ENCODE results near the gene DOCK6.

DOCK6 gene

DNA sequence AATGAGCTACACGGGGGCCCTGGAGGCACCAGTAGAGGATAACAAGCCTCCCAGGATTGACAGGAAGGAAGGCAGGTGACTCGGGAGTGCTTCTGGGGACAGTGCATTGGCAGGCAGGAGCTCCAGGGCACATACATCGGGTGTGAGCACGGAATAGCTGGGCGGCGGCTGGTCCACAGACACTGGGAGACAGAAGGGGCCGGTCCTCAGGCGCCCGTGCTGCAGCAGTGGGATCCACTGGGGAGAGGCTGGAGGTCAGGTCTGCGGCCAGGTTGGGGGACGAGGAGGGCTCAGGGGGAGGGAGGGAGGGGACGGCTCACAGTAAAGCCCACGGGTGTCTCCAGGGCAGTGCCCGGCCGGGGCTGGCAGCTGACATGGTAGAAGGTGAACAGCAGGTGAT is 25.0 kb downstream of the DOCK6 start:
- WGBS (ENCODE audit: insufficient coverage, insufficient read length): no CpG with 5 or more reads among the region's 15 CpGs
- H3K4me3 ChIP-seq (ENCODE audit: low read length): no peak overlapping the region
- H3K27ac ChIP-seq (ENCODE audit: low read length): no peak overlapping the region
- no peaks in the 10 kb centered on the region for H3K27me3 ChIP-seq (ENCODE audit: control insufficient read depth, insufficient read depth, low read length)
- no peak for DNase-seq (ENCODE audit: low read depth, low spot score)
- no peaks in the 10 kb centered on the region for H3K9me3 ChIP-seq (ENCODE audit: control insufficient read depth, insufficient read depth, low read length)
- H3K4me1 ChIP-seq (ENCODE audit: control insufficient read depth, insufficient read depth, low read length): 0 out of 2 replicates have a peak, but pooled peaks cover 2% of the 10 kb centered on the region
- H3K36me3 ChIP-seq (ENCODE audit: control insufficient read depth, insufficient read depth, low read length): peaks cover 12% of the 10 kb centered on the region; the same call in 1 of the 2 replicates

- Histone ChIP-seq H3K36me3 (ENCODE audit: control insufficient read depth, insufficient read depth, low read length) (peaks cover 12% of the 10 kb centered on the region; the same call in 1 of the 2 replicates), H3K27me3 (ENCODE audit: control insufficient read depth, insufficient read depth, low read length) (no peaks in the 10 kb centered on the region), H3K4me1 (ENCODE audit: control insufficient read depth, insufficient read depth, low read length) (0 out of 2 replicates have a peak, but pooled peaks cover 2% of the 10 kb centered on the region), H3K4me3 (ENCODE audit: low read length) (no peak overlapping the region), H3K9me3 (ENCODE audit: control insufficient read depth, insufficient read depth, low read length) (no peaks in the 10 kb centered on the region), H3K27ac (ENCODE audit: low read length) (no peak overlapping the region)
- WGBS (ENCODE audit: insufficient coverage, insufficient read length): no CpG with 5 or more reads among the region's 31 CpGs
- no peak for DNase-seq (ENCODE audit: low read depth, low spot score)
These were observed 25.7 kb downstream of the DOCK6 start for GRCh38 chr19:11236324-11237301.

GRCh38 chr19:11234486-11235075 is 27.7 kb downstream of the DOCK6 start:
- no peak overlapping the region for H3K4me3 ChIP-seq (ENCODE audit: low read length)
- H3K27me3 ChIP-seq (ENCODE audit: control insufficient read depth, insufficient read depth, low read length): no peaks in the 10 kb centered on the region
- H3K4me1 ChIP-seq (ENCODE audit: control insufficient read depth, insufficient read depth, low read length): 0 out of 2 replicates have a peak, but pooled peaks cover 2% of the 10 kb centered on the region
- no peaks in the 10 kb centered on the region for H3K9me3 ChIP-seq (ENCODE audit: control insufficient read depth, insufficient read depth, low read length)
- WGBS (ENCODE audit: insufficient coverage, insufficient read length): no CpG with 5 or more reads among the region's 5 CpGs
- peaks cover 11% of the 10 kb centered on the region; the same call in 1 of the 2 replicates for H3K36me3 ChIP-seq (ENCODE audit: control insufficient read depth, insufficient read depth, low read length)
- no peak for DNase-seq (ENCODE audit: low read depth, low spot score)
- no peak overlapping the region for H3K27ac ChIP-seq (ENCODE audit: low read length)

GRCh38 chr19:11233073-11233472 is 29.3 kb downstream of the DOCK6 start:
- no CpG with 5 or more reads among the region's 15 CpGs for WGBS (ENCODE audit: insufficient coverage, insufficient read length)
- Histone ChIP-seq H3K9me3 (ENCODE audit: control insufficient read depth, insufficient read depth, low read length) (no peaks in the 10 kb centered on the region), H3K36me3 (ENCODE audit: control insufficient read depth, insufficient read depth, low read length) (peaks cover 11% of the 10 kb centered on the region; the same call in 1 of the 2 replicates), H3K4me1 (ENCODE audit: control insufficient read depth, insufficient read depth, low read length) (0 out of 2 replicates have a peak, but pooled peaks cover 2% of the 10 kb centered on the region), H3K27ac (ENCODE audit: low read length) (no peak overlapping the region), H3K4me3 (ENCODE audit: low read length) (no peak overlapping the region), H3K27me3 (ENCODE audit: control insufficient read depth, insufficient read depth, low read length) (no peaks in the 10 kb centered on the region)
- DNase-seq (ENCODE audit: low read depth, low spot score): no peak

- H3K9me3 ChIP-seq (ENCODE audit: control insufficient read depth, insufficient read depth, low read length): no peaks in the 10 kb centered on the region
- DNase-seq (ENCODE audit: low read depth, low spot score): no peak
- no CpG with 5 or more reads among the region's 4 CpGs for WGBS (ENCODE audit: insufficient coverage, insufficient read length)
These were observed 29.8 kb downstream of the DOCK6 start for GRCh38 chr19:11232555-11232954.

GRCh38 chr19:11230621-11231386 is 31.5 kb downstream of the DOCK6 start:
- H3K36me3 ChIP-seq (ENCODE audit: control insufficient read depth, insufficient read depth, low read length): peaks cover 13% of the 10 kb centered on the region; the same call in 1 of the 2 replicates
- WGBS (ENCODE audit: insufficient coverage, insufficient read length): no CpG with 5 or more reads among the region's 7 CpGs
- DNase-seq (ENCODE audit: low read depth, low spot score): no peak
- H3K4me1 ChIP-seq (ENCODE audit: control insufficient read depth, insufficient read depth, low read length): no peaks in the 10 kb centered on the region
- no peaks in the 10 kb centered on the region for H3K27me3 ChIP-seq (ENCODE audit: control insufficient read depth, insufficient read depth, low read length)
- no peak overlapping the region for H3K4me3 ChIP-seq (ENCODE audit: low read length)
- no peaks in the 10 kb centered on the region for H3K9me3 ChIP-seq (ENCODE audit: control insufficient read depth, insufficient read depth, low read length)
- H3K27ac ChIP-seq (ENCODE audit: low read length): no peak overlapping the region

More at GRCh38 chr19:11232555-11232954, 29.8 kb downstream of the DOCK6 start:
- Histone ChIP-seq H3K4me1 (ENCODE audit: control insufficient read depth, insufficient read depth, low read length) (0 out of 2 replicates have a peak, but pooled peaks cover 2% of the 10 kb centered on the region), H3K36me3 (ENCODE audit: control insufficient read depth, insufficient read depth, low read length) (peaks cover 11% of the 10 kb centered on the region; the same call in 1 of the 2 replicates), H3K27me3 (ENCODE audit: control insufficient read depth, insufficient read depth, low read length) (no peaks in the 10 kb centered on the region), H3K4me3 (ENCODE audit: low read length) (no peak overlapping the region), H3K27ac (ENCODE audit: low read length) (no peak overlapping the region)

DNA sequence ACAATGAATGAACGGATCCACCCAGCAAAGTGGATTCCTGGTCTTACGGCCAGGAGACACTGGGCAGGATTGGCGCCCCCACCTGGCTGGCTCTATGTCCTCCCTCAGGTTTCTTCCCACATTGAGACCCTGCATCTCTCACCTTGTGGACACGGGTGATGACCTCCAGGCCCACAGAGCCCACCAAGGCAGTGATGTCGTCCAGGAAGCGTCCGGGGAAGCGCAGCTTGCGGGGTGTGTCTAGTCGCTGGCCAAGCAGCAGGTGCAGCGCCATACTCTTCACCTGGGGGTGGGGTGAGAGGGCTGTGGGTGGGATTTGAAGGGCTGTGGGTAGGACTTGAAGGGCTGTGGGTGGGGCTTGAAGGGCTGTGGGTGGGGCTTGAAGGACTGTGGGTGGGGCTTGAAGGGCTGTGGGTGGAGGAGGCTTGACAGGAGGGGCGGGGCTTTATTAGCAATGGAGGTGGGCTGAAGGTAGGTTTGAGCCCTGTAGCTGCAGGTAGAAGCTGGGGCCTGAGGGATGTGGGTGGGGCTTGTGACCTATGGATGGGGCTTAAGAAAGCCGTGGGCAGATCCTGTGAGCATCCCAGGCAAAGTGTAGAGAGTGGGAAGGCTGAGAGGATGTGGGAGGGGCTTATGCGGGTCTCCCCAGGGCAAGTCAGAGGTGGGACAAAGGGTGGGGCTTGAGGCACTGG is 35.0 kb downstream of the DOCK6 start:
- no peaks in the 10 kb centered on the region for H3K27me3 ChIP-seq (ENCODE audit: control insufficient read depth, insufficient read depth, low read length)
- peaks cover 9% of the 10 kb centered on the region; the same call in 1 of the 2 replicates for H3K36me3 ChIP-seq (ENCODE audit: control insufficient read depth, insufficient read depth, low read length)
- no CpG with 5 or more reads among the region's 14 CpGs for WGBS (ENCODE audit: insufficient coverage, insufficient read length)
- H3K4me3 ChIP-seq (ENCODE audit: low read length): no peak overlapping the region
- DNase-seq (ENCODE audit: low read depth, low spot score): peak; percentile 57
- H3K9me3 ChIP-seq (ENCODE audit: control insufficient read depth, insufficient read depth, low read length): no peaks in the 10 kb centered on the region
- H3K27ac ChIP-seq (ENCODE audit: low read length): no peak overlapping the region
- no peaks in the 10 kb centered on the region for H3K4me1 ChIP-seq (ENCODE audit: control insufficient read depth, insufficient read depth, low read length)

- Histone ChIP-seq H3K27me3 (ENCODE audit: control insufficient read depth, insufficient read depth, low read length) (no peaks in the 10 kb centered on the region), H3K9me3 (ENCODE audit: control insufficient read depth, insufficient read depth, low read length) (no peaks in the 10 kb centered on the region), H3K36me3 (ENCODE audit: control insufficient read depth, insufficient read depth, low read length) (peaks cover 9% of the 10 kb centered on the region), H3K27ac (ENCODE audit: low read length) (no peak overlapping the region), H3K4me3 (ENCODE audit: low read length) (no peak overlapping the region), H3K4me1 (ENCODE audit: control insufficient read depth, insufficient read depth, low read length) (no peaks in the 10 kb centered on the region)
- WGBS (ENCODE audit: insufficient coverage, insufficient read length): no CpG with 5 or more reads among the region's 1 CpG
- no peak for DNase-seq (ENCODE audit: low read depth, low spot score)
These were observed 35.6 kb downstream of the DOCK6 start for GRCh38 chr19:11226716-11227166.

DNA sequence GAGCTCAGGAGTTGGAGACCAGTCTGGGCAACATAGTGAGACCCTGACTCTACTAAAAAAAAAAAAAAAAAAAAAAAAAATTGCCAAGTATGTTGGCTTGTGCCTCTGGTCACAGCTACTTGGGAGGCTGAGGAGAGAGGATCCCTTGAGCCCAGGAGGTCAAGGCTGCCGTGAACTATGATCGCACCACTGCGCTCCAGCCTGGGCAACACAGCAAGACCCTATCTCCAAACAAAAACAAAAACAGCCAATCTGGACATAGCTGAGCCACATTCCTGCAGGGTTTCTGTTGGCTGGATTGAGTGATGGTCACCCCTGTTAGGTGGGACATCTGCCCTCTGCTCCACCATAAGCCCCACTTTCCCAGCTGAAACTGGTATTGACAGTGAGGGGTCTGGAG is 36.5 kb downstream of the DOCK6 start:
- H3K27me3 ChIP-seq (ENCODE audit: control insufficient read depth, insufficient read depth, low read length): no peaks in the 10 kb centered on the region
- DNase-seq (ENCODE audit: low read depth, low spot score): no peak
- no peaks in the 10 kb centered on the region for H3K9me3 ChIP-seq (ENCODE audit: control insufficient read depth, insufficient read depth, low read length)
- H3K27ac ChIP-seq (ENCODE audit: low read length): no peak overlapping the region
- no CpG with 5 or more reads among the region's 3 CpGs for WGBS (ENCODE audit: insufficient coverage, insufficient read length)
- H3K36me3 ChIP-seq (ENCODE audit: control insufficient read depth, insufficient read depth, low read length): peaks cover 13% of the 10 kb centered on the region
- H3K4me3 ChIP-seq (ENCODE audit: low read length): no peak overlapping the region
- H3K4me1 ChIP-seq (ENCODE audit: control insufficient read depth, insufficient read depth, low read length): no peaks in the 10 kb centered on the region

All from iPS DF 6.9 (cell line).